HEK293 (cell line): ENCODE results near the gene SLC6A4.
A peak's percentile ranks its signal among the peaks of the same experiment; 100 is the strongest.

Source experiments
- CTCF ChIA-PET: fragments of 350-600 bp; formaldehyde crosslinking; extraction: SDS; loops from one replicate; lab custom pipeline; 2021; ENCODE audit warnings: antibody characterized with exemption; lab: Yijun Ruan, JAX
- POLR2A ChIA-PET: fragments of 300-600 bp; formaldehyde crosslinking; extraction: SDS; loops from one replicate; lab custom pipeline; 2020; ENCODE audit warnings: antibody characterized with exemption, inconsistent platforms; lab: Yijun Ruan, JAX
- H3K27ac ChIP-seq: fragments of 200-500 bp; sonication (Bioruptor generic); 2 replicates; pipeline ENCODE4 v1.5.1; 2014; ENCODE audit warnings: low read depth, low read length, control low read depth, inconsistent platforms; ENCODE audit errors: extremely low read depth
- H3K36me3 ChIP-seq, 2 experiments: fragments of 200-500 bp in 1 of 2; sonication (Bioruptor generic) in 1 of 2; 1 replicate in 1 of 2; 2 replicates in 1 of 2; pipeline ENCODE4 v1.5.1; 2014 to 2017; ENCODE audit warnings: inconsistent platforms in 2 of 2, low read length in 2 of 2; ENCODE audit not compliant: control insufficient read depth in 2 of 2, insufficient read depth in 1 of 2
- H3K4me1 ChIP-seq: fragments of 200-500 bp; sonication (Bioruptor generic); 2 replicates; pipeline ENCODE4 v1.5.1; 2014; ENCODE audit warnings: mild to moderate bottlenecking, low read length, inconsistent platforms; ENCODE audit not compliant: control insufficient read depth, insufficient read depth
- H3K4me3 ChIP-seq: 2 replicates; pipeline ENCODE4 v1.5.1; 2011; ENCODE audit warnings: low read depth, mild to moderate bottlenecking, control low read depth, low read length, moderate library complexity
- H3K9me3 ChIP-seq: fragments of 200-500 bp; sonication (Bioruptor generic); 2 replicates; pipeline ENCODE4 v1.5.1; 2014; ENCODE audit warnings: low read depth, low read length, inconsistent platforms; ENCODE audit not compliant: control insufficient read depth, insufficient read depth
- PRDM10 ChIP-seq: fragments of 450-650 bp; formaldehyde crosslinking; IDR thresholded peaks from 2 replicates; pipeline ENCODE4 v1.5.1; 2016; ENCODE audit warnings: missing biosample characterization, missing genetic modification characterization
- REPIN1 ChIP-seq: fragments of 450-650 bp; formaldehyde crosslinking; IDR thresholded peaks from 2 replicates; pipeline ENCODE4 v1.5.1; 2017; ENCODE audit warnings: missing biosample characterization, missing genetic modification characterization, low read depth
- SP2 ChIP-seq: fragments of 450-650 bp; formaldehyde crosslinking; IDR thresholded peaks from 2 replicates; pipeline ENCODE4 v1.5.1; 2016; ENCODE audit warnings: missing biosample characterization, missing genetic modification characterization
- TRIM28 ChIP-seq: IDR thresholded peaks from 2 replicates; pipeline ENCODE4 v1.6.1; 2011; ENCODE audit warnings: low read length, control low read depth, borderline replicate concordance
- ZBTB8A ChIP-seq: fragments of 450-650 bp; formaldehyde crosslinking; IDR thresholded peaks from 2 replicates; pipeline ENCODE4 v1.5.1; 2016; ENCODE audit warnings: missing biosample characterization, missing genetic modification characterization
- ZNF133 ChIP-seq: fragments of 450-650 bp; formaldehyde crosslinking; IDR thresholded peaks from 2 replicates; pipeline ENCODE4 v1.5.1; 2016; ENCODE audit warnings: missing biosample characterization, missing genetic modification characterization
- ZNF148 ChIP-seq: fragments of 450-650 bp; formaldehyde crosslinking; IDR thresholded peaks from 2 replicates; pipeline ENCODE4 v1.5.0; 2017; ENCODE audit warnings: missing biosample characterization, missing genetic modification characterization, borderline replicate concordance
- ZNF157 ChIP-seq: fragments of 450-650 bp; formaldehyde crosslinking; IDR thresholded peaks from 2 replicates; pipeline ENCODE4 v1.5.1; 2016; ENCODE audit warnings: missing biosample characterization, missing genetic modification characterization
- ZNF16 ChIP-seq: fragments of 450-650 bp; formaldehyde crosslinking; IDR thresholded peaks from 2 replicates; pipeline ENCODE4 v1.5.1; 2016; ENCODE audit warnings: low read depth, missing biosample characterization, missing genetic modification characterization
- ZNF19 ChIP-seq: fragments of 450-650 bp; formaldehyde crosslinking; IDR thresholded peaks from 2 replicates; pipeline ENCODE4; 2016; ENCODE audit warnings: missing biosample characterization, missing genetic modification characterization, low read depth
- ZNF354C ChIP-seq: fragments of 450-650 bp; formaldehyde crosslinking; IDR thresholded peaks from 2 replicates; pipeline ENCODE4 v1.5.1; 2016; ENCODE audit warnings: missing biosample characterization, missing genetic modification characterization, low read depth, borderline replicate concordance
- ZNF362 ChIP-seq: fragments of 450-650 bp; formaldehyde crosslinking; IDR thresholded peaks from 2 replicates; pipeline ENCODE4 v1.5.1; 2016; ENCODE audit warnings: missing biosample characterization, missing genetic modification characterization
- ZNF423 ChIP-seq: fragments of 450-650 bp; formaldehyde crosslinking; IDR thresholded peaks from 2 replicates; pipeline ENCODE4 v1.5.1; 2016; ENCODE audit warnings: missing biosample characterization, missing genetic modification characterization
- ZNF473 ChIP-seq: fragments of 450-650 bp; formaldehyde crosslinking; IDR thresholded peaks from 2 replicates; pipeline ENCODE4 v1.5.1; 2017; ENCODE audit warnings: missing biosample characterization, missing genetic modification characterization
- ZNF514 ChIP-seq: fragments of 450-650 bp; formaldehyde crosslinking; IDR thresholded peaks from 2 replicates; pipeline ENCODE4 v1.5.1; 2016; ENCODE audit warnings: missing biosample characterization, missing genetic modification characterization
- ZNF544 ChIP-seq: fragments of 450-650 bp; formaldehyde crosslinking; IDR thresholded peaks from 2 replicates; pipeline ENCODE4 v1.5.0; 2017; ENCODE audit warnings: missing biosample characterization, missing genetic modification characterization
- ZNF610 ChIP-seq: fragments of 450-650 bp; formaldehyde crosslinking; IDR thresholded peaks from 2 replicates; pipeline ENCODE4 v1.5.1; 2016; ENCODE audit warnings: missing biosample characterization, missing genetic modification characterization, borderline replicate concordance
- ZNF670 ChIP-seq: fragments of 450-650 bp; formaldehyde crosslinking; IDR thresholded peaks from 2 replicates; pipeline ENCODE4 v1.5.1; 2016; ENCODE audit warnings: missing biosample characterization, missing genetic modification characterization, low read depth

Gene SLC6A4

GRCh38 chr17:30238003-30238344 is 2.5 kb upstream of the SLC6A4 start:
- Histone ChIP-seq H3K27ac (no peak overlapping the region), H3K36me3 (no peaks in the 10 kb centered on the region)
- TF ChIP-seq ZNF544 (tag by site-specific recombination) (no peak), ZNF670 (no peak), PRDM10 (tag by site-specific recombination) (peak; percentile 95), SP2 (tag by site-specific recombination) (0 out of 2 replicates have a peak, but pooled peaks have one; percentile 5)
- TF ChIP-seq, all 188 proteins: peak for 2
- Histone ChIP-seq H3K4me3 (no peak overlapping the region), H3K4me1 (peaks cover 2% of the 10 kb centered on the region; the same call in 1 of the 2 replicates), H3K9me3 (no peaks in the 10 kb centered on the region)
- CTCF ChIA-PET = no interaction called here
- POLR2A ChIA-PET = no interaction called here

- Histone ChIP-seq H3K9me3 (no peaks in the 10 kb centered on the region), H3K27ac (no peak overlapping the region), H3K36me3 (no peaks in the 10 kb centered on the region), H3K4me3 (no peak overlapping the region), H3K4me1 (peaks cover 2% of the 10 kb centered on the region; the same call in 1 of the 2 replicates)
- ChIA-PET POLR2A (no interaction called here), CTCF (no interaction called here)
- TF ChIP-seq ZNF610 (tag by site-specific recombination) (no peak), ZNF19 (no peak), ZNF473 (no peak), ZNF157 (no peak), ZNF16 (tag by site-specific recombination) (no peak), ZNF514 (no peak), ZNF133 (tag by site-specific recombination) (no peak), TRIM28 (no peak), ZNF148 (tag by site-specific recombination) (no peak), REPIN1 (tag by site-specific recombination) (no peak), ZNF362 (tag by site-specific recombination) (no peak), ZNF423 (tag by site-specific recombination) (no peak), ZBTB8A (tag by site-specific recombination) (no peak), ZNF544 (tag by site-specific recombination) (no peak), ZNF354C (tag by site-specific recombination) (no peak)
Observed at GRCh38 chr17:30237296-30238002, 2.0 kb upstream of the SLC6A4 start.
